Stomach smooth muscle (tissue), 2 donors: Measurements from ENCODE around the gene LSM12.

Experiments used
- H3K27ac ChIP-seq: one replicate; pipeline ENCODE4 v1.7.0; 2013; ENCODE audit warnings: mild to moderate bottlenecking, low read length, inconsistent platforms
- H3K27me3 ChIP-seq, 2 donors: one replicate each; pipeline ENCODE4 v1.7.0; 2013; ENCODE audit warnings: low read length in 2 of 2; ENCODE audit not compliant: insufficient read depth in 2 of 2, control insufficient read depth in 1 of 2
- H3K36me3 ChIP-seq, 2 donors: one replicate each; pipeline ENCODE4 v1.7.0; 2013; ENCODE audit warnings: low read length in 2 of 2; ENCODE audit not compliant: control insufficient read depth in 2 of 2, insufficient read depth in 2 of 2
- H3K4me1 ChIP-seq: one replicate; pipeline ENCODE4 v1.7.0; 2013; ENCODE audit warnings: low read length; ENCODE audit not compliant: control insufficient read depth, insufficient read depth
- H3K4me3 ChIP-seq, 2 donors: one replicate each; pipeline ENCODE4 v1.7.0; 2013; ENCODE audit warnings: low read length in 2 of 2
- H3K9ac ChIP-seq, 2 donors: one replicate each; pipeline ENCODE4 v1.7.0; 2013; ENCODE audit warnings: low read length in 2 of 2, mild to moderate bottlenecking in 1 of 2
- H3K9me3 ChIP-seq, 2 donors: one replicate each; pipeline ENCODE4 v1.7.0; 2013; ENCODE audit warnings: low read length in 2 of 2; ENCODE audit not compliant: control insufficient read depth in 2 of 2
- donor health status: healthy.
- donor health status: Pancreatic carcinoma.

Gene LSM12

DNA sequence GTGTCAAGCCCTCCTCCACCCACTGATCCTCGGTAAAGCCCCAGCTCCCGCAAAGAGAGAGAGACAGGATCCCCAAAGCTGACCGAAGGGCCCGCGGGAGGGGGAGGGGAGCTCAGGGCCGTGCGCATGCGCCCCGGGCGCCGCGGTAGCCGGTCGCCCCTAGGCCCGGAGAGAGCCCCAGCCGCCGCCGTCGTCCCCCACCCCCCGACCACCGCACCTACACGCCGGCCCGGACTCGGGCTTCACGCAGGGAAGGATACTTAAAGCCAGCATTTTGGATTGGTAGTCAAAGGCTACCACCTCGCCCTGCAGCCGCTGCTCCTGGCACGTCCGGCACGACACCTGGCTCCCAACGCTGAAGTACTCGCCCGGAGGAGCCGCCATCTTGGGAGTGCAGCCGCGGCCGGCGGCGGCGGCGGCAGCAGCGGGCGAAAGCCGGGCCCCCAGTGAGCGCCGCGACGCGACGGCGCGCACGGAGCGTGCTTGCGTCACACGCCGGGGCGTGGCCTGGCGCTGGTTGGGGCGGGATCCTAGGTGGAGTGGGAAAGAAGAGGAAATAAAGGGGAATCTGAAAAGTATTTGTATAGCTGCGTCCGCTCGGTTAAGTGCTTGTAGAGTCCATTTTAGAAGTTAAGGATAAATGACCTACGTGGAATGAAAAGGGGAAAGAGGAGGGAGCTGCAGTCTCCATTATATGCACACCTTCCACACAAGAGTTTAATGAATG lies at the start of gene LSM12:
Gene LSM12 (minus strand): TSS at position 468 of the 727 bp plus-strand sequence. CDS start 84 bp downstream, at position 384.
- Histone ChIP-seq H3K27me3 (no peaks in the 10 kb centered on the region), H3K36me3 (peaks cover 6 to 7% of the 10 kb centered on the region in 2 donors), H3K27ac (peak within 1 kb of the TSS; percentile 88), H3K4me3 (peak within 1 kb of the TSS; percentile 79 to 87), H3K4me1 (peaks cover 12% of the 10 kb centered on the region), H3K9me3 (no peaks in the 10 kb centered on the region), H3K9ac (peak within 1 kb of the TSS; percentile 74 to 93)

DNA sequence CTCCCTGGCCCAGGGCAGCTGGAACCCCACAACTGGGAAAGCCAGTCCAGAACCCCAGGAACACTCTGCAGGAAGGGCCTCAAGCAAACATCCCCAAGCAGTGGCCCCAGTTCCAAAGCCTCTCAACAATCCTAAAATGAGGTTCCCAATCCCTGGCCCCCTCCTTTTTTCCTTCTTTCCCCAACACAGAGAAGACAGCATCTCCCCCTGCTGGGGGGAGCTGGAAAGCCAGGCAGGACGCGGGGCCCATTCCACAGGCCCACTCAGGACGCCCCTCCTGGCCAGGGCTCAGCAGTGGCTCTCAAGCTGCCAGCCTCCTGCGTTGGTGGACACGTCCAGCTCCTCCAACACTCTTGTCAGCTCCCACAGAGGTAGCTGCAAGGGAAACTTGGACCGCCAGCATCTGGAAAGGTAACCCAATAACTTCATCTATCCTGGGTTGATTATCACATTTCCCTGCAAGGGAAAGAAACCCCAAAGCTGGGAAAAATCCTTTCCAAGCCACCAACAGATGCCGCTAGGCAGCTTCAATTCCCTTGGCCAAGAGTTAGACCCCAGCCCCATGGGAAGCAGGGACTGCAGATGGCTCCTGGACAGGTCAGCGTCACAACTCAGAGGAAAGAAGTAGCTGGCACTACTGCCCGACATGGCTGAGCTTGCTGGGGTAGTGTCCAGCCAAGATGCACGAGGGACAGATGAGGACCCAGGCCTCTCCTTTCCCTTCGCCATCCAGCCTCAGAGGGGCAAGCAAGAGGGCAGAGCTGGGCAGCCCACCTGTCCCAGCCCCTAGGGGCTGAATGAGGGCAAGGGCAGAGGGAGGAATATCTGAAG lies 49.3 kb upstream of the LSM12 start:
- no peak overlapping the region for H3K9ac ChIP-seq
- H3K36me3 ChIP-seq = peaks cover 13 to 23% of the 10 kb centered on the region in 2 donors
- no peaks in the 10 kb centered on the region for H3K9me3 ChIP-seq
- H3K27me3 ChIP-seq = no peaks in the 10 kb centered on the region
- peaks cover 79% of the 10 kb centered on the region for H3K4me1 ChIP-seq
- H3K27ac ChIP-seq = no peak overlapping the region
- H3K4me3 ChIP-seq = no peak overlapping the region

DNA sequence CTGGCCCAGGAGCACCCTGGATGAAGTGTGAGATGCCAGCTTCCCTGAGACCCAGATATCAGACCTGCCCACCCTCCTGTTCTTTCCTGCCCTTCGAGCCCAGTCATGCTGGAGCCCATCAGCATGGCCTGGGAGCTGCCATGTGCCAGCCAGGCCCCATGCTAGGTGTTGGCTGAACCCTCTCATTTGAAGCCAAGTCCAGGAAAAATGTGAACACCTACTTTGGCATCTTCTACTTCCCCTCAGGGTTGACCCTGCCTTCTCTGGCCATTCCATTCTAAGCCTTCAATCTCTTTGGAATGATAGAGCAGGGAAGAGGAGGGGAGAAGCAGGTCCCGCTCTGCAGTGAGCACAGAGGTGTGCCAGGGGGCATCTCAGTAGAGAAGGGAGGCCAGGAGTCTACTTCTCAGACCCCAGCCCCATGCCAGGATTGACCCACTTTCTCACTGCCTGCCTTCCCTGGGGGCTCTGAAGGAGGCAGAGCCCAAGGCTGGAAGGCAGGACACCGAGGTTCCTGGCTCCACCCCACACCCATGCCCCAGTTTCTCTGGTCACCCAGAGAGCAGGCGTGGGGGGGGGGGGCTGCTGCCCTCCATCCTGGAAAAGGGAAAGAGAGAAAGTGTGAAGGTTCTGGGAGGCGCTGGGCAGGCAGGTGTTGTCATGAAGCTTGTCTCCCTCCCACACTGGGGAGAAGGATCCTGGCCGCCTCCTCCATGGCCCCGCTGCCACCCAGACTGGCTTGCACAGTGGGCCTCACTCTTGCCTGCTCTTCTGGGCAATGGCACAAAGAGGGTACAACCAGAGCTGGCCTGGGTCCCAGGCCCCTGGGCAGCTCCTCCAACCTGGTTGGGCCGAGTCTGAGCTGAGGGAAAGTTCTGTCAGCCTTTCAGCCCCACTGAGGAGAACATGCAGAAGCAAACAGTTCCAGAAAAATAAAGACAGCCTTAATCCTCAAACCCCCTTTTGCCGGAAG lies 47.7 kb upstream of the LSM12 start:
- Histone ChIP-seq H3K27ac (no peak overlapping the region), H3K9me3 (no peaks in the 10 kb centered on the region), H3K36me3 (peaks cover 13 to 23% of the 10 kb centered on the region in 2 donors), H3K4me1 (peaks cover 81% of the 10 kb centered on the region), H3K9ac (no peak overlapping the region), H3K4me3 (no peak overlapping the region), H3K27me3 (no peaks in the 10 kb centered on the region)

DNA sequence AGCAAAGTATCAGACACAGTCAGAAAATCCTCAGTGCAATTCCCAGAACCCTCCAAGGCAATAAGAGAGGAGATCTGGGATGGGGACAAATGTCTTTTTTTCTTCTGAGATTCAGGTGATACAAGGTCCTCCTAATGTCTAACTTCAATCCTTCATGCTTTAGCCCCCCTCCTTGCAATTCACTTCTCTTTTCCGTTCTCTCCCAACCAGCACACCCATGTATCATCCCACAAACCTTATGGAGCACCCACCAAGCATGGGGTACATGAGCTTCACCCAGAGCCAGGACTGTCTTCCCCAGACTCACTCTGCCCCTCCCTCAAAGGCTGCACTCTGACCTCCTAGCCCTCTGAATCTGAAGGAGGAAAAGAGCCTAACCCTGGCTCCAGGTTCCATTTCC lies 46.9 kb upstream of the LSM12 start:
- Histone ChIP-seq H3K27ac (peak overlapping the region; percentile 31), H3K36me3 (peaks cover 13 to 23% of the 10 kb centered on the region in 2 donors), H3K9ac (no peak overlapping the region), H3K4me1 (peaks cover 80% of the 10 kb centered on the region), H3K9me3 (no peaks in the 10 kb centered on the region), H3K27me3 (no peaks in the 10 kb centered on the region), H3K4me3 (no peak overlapping the region)

DNA sequence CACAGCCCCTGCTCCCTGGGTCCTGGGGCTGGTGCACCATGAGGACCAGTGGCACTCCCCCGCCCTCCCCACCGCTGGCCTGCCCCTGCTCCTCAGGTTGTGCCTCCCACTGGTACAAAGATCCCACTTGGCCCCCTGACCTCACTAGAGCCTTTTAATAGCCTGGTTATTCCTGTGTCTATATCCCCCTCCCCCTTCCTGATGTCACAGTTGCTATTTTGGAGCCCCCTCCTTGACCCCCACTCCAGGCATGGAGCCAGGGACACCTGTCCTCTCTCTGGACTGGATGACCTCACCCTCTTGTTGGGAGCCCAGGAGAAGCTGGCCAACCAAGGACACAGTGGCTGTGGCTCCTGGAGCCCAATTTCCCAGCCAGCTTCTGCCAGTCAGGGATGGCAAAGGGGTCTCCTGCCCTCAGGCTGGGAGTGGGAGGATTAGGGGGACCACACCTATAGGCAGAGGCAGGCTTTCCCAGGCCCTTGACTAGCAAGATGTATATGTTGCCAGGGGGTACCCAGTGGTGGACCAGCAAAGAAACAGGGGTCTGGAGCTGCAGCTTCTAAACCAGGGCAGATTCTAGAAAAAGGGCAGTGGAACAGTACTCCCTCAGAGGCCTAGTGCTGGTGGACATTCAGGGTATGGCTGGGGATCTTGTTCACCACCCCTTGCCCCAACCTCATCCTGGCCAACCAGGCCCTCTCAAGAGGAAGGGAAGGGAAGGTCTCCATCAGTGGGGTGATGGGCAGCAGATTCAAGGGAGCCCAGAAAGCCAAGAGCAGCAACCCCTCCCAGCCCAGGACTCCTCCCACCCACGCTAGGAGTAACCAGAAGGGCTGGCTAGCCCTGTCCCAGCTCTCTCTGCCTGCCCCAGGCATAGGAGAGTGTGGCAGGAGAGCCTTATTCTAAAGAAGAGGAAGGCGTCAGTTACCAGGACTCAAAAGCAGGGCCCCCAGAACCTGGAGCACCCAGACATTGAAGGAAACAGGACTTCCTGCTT lies 46.1 kb upstream of the LSM12 start:
- Histone ChIP-seq H3K27ac (peak overlapping the region; percentile 31), H3K4me3 (peak overlapping the region in 1 of 2 donors; percentile 29), H3K36me3 (peaks cover 13 to 22% of the 10 kb centered on the region in 2 donors), H3K9ac (no peak overlapping the region), H3K27me3 (no peaks in the 10 kb centered on the region), H3K9me3 (no peaks in the 10 kb centered on the region), H3K4me1 (peaks cover 88% of the 10 kb centered on the region)

DNA sequence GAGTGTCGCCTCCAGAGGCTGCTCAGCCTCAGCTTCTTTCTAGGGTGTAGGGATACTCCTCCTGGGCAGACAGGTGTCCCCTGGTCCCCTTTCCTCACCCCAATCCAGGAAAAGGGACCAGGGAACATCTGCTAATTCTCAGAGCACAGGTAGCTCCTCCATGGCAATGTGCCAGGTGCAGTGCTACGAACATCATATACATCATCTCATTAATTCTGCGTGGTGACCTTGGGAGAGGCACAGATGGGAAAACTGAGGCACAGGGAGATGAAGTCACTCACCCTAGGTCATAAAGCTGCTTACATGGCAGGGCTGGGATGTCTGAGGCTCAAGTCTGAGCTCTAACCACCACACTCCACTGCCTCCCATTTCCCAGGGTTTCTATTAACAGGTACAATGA lies 45.3 kb upstream of the LSM12 start:
- peak overlapping the region; percentile 31 for H3K27ac ChIP-seq
- peaks cover 8 to 16% of the 10 kb centered on the region in 2 donors for H3K36me3 ChIP-seq
- peak overlapping the region in 1 of 2 donors; percentile 81 for H3K4me3 ChIP-seq
- no peaks in the 10 kb centered on the region for H3K9me3 ChIP-seq
- H3K9ac ChIP-seq = peak overlapping the region in 1 of 2 donors; percentile 2
- H3K27me3 ChIP-seq = no peaks in the 10 kb centered on the region
- H3K4me1 ChIP-seq = peaks cover 92% of the 10 kb centered on the region

DNA sequence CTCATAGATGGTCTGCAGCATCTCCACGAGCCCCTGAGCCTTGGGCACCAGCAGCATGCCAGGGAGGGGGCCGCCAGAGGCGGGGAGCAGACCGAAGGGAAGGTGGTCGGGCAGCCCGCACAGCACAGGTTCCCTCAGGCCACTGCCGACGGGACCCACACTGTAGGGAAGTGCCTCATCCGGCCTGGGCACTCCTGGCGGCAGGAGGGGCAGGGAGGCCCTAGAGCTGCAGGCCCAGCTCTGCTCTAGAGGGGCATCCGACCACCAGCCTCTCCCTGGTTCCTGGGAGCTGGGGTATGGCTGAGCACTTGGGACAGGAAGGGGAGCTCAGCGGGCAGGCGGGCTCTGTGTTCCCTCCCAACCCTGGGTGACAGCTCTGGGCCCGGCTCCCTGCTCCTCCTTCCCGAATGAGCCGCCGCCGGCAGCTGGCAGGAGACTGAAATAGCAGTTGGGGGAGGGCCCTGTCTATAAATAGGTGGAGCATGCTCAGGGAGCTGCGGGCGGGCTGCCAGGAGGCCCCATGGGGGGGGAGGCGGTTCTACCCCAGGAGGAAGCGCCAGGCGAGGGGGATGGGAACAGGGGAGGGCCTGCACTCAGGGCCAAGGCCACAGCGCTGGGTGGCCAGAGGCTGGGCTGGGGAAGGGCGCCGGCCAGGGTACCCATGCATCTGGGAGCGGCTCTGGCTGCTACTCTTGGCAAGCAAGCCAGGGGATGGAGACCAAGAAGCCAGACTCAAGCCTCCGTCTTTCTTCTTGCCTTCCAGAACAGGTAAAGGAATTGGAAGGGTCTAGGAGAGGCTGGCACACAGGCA lies 44.6 kb upstream of the LSM12 start:
- H3K4me1 ChIP-seq = peaks cover 97% of the 10 kb centered on the region
- H3K9me3 ChIP-seq = no peaks in the 10 kb centered on the region
- H3K27ac ChIP-seq = peak overlapping the region; percentile 85
- peaks cover 3 to 10% of the 10 kb centered on the region in 2 donors for H3K36me3 ChIP-seq
- peak overlapping the region; percentile 54 to 69 for H3K9ac ChIP-seq
- H3K27me3 ChIP-seq = no peaks in the 10 kb centered on the region
- H3K4me3 ChIP-seq = peak overlapping the region; percentile 42 to 81

DNA sequence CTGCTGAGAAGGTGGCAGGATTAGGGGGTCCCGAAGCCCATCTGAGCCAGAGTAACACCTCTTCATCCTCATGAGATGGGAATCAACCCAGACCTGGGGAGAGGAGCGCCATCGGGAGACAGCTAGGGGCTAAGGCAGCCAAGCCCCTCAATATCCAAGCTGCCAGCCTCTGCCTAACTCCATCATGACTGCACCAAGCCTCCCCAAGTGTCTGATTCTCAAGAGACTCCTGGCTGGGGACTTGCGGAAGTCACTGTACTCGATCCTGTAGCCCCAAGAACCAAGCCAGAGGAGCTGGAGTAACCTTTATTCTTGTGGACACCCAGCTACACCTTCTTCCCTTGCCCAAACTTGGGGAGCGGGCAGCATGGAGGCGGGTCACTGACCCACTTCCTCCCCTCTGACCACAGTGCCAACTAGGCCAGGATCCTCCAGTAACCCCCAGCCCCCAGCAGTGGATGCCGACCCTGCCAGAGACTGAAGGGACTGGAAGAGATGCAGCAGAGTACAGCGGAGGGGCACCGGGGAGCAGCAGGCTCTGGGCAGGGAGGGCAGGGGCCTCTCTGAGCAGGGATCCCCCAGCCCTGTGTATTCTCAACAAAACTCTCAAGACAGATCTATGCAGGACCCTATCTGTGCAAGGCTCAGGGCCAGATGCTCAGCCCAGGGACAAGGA lies 43.7 kb upstream of the LSM12 start:
- peak overlapping the region; percentile 85 for H3K27ac ChIP-seq
- H3K4me1 ChIP-seq = peaks cover 97% of the 10 kb centered on the region
- peak overlapping the region; percentile 42 to 81 for H3K4me3 ChIP-seq
- peaks cover 3 to 10% of the 10 kb centered on the region in 2 donors for H3K36me3 ChIP-seq
- no peaks in the 10 kb centered on the region for H3K27me3 ChIP-seq
- no peaks in the 10 kb centered on the region for H3K9me3 ChIP-seq
- peak overlapping the region; percentile 54 to 69 for H3K9ac ChIP-seq
